GM18951 (cell line): ENCODE data around the gene GOLGA6L9.
"Not testable (repeated sequence)": the region's sequence is repeated elsewhere in the genome, so short reads cannot be mapped to it uniquely, and the experiment has no call there.

Source experiments
- POLR2A ChIP-seq: IDR thresholded peaks from 4 replicates; pipeline ENCODE4 v1.6.1; 2011; ENCODE audit warnings: mild to moderate bottlenecking; ENCODE audit not compliant: insufficient read length, insufficient read depth; ENCODE audit errors: extremely low read depth
- in situ Hi-C: fragments of 300-500 bp; cut with MboI; formaldehyde crosslinking; loops from one replicate; pipeline ENCODE4 v1.12.0; 2022; ENCODE audit warnings: low sequenced_read_pairs, mixed read lengths, inconsistent platforms; ENCODE audit not compliant: unreplicated experiment

Gene GOLGA6L9

GRCh38 chr15:82429693-82430092 lies at the start of gene GOLGA6L9:
GOLGA6L9 (plus strand) TSS chr15:82429816; CDS start chr15:82430080, 264 bp downstream.
- in situ Hi-C loops, result not testable (repeated sequence)

DNA sequence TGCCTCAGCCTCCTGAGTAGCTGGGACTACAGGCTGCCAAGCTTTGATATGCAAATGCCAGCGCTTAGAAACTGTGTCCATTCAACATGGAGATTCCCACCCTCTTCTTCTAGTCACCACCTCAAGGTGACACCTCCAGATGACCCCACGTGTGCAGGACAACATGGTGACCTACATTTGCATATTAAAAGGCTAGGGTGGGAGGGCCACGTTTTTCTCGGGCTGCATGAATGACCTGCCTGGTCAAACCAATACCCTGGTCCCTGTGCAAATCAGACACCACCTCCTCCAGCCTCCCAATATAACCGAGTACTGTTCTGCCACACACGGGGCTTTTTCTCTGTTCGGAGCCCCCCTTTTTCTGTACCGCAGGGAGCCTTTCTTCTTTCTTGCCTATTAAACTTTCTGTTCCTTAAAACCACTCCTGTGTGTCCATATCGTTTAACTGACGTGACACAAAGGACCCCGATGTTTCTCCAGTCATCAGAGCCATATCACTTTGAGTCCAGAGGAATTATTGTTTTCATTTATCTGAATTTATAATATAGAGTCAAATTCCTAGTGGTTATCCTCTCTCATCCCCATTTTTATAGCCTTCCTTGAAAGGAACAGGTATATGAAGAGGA lies 48.2 kb upstream of the GOLGA6L9 start:
- in situ Hi-C loops, result not testable (repeated sequence)

DNA sequence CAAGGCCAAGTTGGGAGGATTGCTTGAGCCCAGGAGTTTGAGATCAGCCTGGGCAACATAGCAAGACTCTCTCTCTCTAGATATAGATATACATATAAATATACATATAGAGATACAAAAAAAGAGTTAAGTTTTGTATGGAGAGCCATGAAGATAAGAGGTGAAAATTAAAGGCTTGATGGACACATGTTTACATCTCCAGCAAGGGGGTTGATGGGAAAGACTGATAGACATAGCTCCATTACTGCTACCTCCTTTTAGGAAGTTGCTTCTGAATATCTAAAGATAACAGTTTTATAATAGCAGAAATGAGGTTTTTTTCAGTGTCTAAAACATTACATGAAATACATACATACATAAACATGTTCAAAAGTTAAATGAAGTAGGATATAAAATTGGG lies 42.4 kb upstream of the GOLGA6L9 start:
- in situ Hi-C loops, result not testable (repeated sequence)

- in situ Hi-C loops, result not testable (repeated sequence)
Observed at GRCh38 chr15:82390152-82390551, 39.5 kb upstream of the GOLGA6L9 start.

GRCh38 chr15:82392077-82392476 lies 37.5 kb upstream of the GOLGA6L9 start:
- in situ Hi-C loops, result not testable (repeated sequence)

DNA sequence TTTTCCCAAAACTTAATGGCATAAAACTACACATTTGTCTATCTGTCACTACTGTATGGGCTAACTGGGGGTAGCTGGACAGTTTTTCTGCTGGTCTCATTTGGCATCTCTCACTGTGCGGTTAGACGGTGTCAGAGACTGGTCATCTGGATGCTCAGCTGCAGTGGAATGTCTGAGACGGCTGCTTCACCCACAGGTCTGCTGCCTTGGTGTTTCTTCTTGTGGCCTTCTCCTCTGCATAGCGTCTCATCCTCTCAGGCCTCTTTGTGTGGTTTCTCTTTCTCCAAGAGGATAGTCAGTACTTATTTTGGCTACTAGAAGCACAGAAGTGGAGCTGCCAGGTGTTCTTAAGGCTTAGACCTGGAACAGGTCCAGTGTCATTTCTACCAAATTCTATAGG lies 35.9 kb upstream of the GOLGA6L9 start:
- TF ChIP-seq POLR2A, result no peak
- in situ Hi-C loops, result no loop called here

DNA sequence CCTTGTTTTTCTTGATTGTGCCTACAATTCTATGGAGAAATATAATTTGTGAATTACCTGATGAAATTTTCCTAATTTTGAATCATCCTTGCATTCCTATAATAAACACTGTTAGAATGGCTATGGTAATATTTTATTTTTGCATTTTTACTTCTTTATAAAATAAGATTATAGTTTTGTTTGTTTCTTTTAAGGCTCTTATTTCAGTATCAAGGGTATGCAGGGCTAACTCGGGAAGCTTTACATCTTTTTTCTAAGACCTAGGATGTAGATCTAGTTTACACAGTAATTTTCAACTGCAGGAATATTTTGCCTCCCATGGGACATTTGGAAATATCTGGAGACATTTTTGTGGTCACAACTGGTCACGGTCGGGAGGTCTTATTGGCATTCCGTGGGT lies 33.8 kb upstream of the GOLGA6L9 start:
- in situ Hi-C loops, result not testable (repeated sequence)

DNA sequence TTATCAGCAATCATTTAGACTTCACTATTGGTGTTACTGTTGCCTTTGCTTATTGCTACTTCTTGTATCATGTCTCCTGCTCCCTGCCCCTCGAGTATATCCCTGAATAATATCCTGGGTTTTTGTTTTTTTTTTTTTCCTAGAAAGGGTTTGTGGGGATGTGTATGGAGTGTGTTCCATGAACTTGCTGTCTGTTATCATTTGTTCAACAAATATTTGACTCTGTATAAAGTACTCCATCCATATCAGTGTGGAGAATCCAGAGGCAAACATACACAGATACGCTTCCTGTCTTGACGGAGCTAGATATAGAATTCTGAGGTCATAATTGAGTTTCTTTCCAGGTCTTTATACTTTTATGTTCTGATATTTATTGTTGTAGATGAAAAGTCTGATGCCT lies 31.8 kb upstream of the GOLGA6L9 start:
- no peak for TF ChIP-seq POLR2A
- in situ Hi-C loops, result no loop called here

DNA sequence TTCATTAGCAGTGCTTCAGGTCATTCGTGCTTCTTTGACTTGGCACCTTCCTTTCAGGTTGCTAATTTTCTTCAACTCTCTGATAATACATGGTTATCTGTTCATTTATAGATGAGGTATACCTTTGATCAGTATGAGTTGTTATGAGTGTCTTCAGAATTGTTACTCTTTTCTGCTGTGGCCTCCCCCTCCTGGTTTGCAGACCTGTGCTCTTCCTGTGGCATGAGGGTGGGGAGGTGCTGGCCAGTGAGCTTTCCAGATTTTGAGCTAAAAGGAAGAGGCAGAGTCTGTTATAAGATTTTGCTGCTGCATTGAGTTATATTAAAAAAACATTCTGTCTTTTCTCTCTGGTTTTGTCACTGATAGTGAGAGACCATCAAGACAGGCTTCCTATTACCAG lies 30.8 kb upstream of the GOLGA6L9 start:
- TF ChIP-seq POLR2A, result no peak
- in situ Hi-C loops, result no loop called here

DNA sequence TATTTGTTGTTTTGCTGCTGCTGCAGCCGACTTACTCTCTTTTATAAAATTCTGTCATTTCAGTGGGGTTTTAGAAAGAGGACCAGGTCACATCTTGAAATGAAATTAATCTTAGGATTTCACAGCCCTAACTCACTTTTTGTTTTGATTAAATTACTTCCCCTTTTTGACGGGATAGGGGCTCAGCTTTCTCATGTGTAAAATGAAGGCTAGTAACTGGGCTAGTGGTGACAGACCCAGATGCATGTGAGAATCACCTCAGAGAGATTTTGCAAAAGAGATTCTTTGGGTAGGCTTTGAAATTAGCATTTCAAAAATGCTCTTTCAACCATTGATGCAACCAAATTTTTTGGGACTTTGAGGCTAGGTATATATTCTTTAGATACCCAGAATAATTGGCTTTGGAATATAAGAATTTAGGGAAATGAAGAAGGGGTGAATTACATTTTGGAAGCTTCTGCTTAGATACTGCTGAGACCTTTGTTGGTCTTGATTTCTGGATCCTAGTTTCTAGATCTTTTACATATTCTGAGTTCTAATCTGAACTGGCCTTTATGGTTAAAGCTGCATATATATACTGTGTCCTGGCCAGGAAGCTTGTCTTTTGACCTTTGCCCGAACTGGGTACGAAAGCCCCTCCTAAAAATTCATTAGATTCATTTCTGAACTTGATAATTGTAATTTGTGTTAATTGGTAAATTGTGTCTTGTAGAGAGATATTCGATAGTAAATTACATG lies 30.1 kb upstream of the GOLGA6L9 start:
- in situ Hi-C loops, result not testable (repeated sequence)

DNA sequence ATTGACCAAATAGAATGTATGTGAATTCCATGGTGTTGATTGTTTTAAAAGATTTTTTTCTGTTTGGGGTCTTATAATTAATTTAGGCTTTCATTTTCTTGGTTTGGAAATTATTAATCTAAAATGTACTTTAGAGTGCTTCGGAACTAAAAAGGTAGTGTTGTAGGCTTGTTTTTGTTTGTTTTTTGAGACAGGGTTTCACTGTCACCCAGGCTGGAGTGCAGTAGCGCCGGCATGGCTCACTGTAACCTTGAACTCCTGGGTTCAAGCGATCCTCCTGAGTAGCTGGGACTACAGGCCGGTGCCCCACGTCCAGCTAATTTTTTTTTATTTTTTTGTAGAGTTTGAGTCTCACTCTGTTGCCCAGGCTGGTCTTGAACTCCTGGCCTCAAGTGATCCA lies 27.7 kb upstream of the GOLGA6L9 start:
- in situ Hi-C loops, result not testable (repeated sequence)

DNA sequence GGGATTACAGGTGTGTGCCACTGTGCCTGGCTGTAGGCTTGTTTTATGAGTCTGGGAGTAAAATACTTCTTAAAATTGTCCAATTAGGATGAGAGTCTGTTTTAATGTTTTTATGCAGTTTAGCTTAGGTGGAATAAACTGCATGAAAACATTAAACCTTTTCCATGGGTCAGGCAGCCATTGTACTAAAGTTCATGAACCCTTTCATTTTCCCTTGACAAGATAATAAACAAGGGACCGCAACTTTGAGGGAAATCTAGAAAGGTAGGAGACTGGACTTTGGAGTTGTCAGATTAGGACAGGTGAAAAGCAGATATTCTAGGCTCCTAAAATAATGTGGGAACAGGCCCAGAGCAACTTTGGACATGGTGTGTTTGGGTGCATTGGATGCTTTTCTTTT lies 27.3 kb upstream of the GOLGA6L9 start:
- in situ Hi-C loops, result not testable (repeated sequence)

- in situ Hi-C loops, result not testable (repeated sequence)
Observed at GRCh38 chr15:82406211-82406610, 23.4 kb upstream of the GOLGA6L9 start.

DNA sequence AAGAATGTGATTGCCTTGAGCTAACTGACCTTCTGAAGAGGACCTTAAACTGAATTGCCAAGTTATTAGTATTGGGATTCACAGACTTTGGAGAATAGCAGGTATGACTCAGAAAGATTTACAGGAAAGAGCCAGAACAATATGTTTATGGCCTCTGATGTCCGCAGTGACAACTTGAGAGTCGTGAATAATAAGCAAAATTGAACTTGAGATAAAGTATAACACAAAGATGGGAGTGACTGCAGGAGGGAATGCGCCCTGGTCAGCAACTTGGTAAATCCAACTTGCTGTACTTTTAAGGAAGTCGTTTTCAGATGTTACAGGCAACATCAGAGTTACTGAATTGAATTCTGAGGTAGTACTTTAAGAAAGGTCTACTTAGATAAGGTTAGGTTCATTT lies 19.3 kb upstream of the GOLGA6L9 start:
- in situ Hi-C loops, result not testable (repeated sequence)

DNA sequence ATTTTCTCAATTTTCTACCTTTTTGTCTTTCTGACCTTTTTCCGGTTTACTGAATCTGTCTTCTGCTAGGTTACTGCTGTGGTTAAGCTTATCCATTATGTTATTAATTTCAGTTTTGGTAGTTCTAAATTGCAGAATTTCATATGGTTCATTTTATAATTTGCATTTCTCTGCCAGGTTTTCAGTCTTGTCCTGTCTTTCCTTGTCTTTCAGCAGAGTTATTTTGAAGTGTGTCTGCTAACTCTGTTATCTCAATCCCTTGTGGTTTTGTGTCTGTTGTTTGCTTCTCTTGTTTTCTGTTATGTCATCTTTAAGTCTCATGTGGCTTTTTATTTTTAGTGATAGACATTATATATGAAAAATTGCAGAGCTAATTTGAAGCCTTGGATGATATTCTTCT lies 18.0 kb upstream of the GOLGA6L9 start:
- in situ Hi-C loops, result not testable (repeated sequence)

DNA sequence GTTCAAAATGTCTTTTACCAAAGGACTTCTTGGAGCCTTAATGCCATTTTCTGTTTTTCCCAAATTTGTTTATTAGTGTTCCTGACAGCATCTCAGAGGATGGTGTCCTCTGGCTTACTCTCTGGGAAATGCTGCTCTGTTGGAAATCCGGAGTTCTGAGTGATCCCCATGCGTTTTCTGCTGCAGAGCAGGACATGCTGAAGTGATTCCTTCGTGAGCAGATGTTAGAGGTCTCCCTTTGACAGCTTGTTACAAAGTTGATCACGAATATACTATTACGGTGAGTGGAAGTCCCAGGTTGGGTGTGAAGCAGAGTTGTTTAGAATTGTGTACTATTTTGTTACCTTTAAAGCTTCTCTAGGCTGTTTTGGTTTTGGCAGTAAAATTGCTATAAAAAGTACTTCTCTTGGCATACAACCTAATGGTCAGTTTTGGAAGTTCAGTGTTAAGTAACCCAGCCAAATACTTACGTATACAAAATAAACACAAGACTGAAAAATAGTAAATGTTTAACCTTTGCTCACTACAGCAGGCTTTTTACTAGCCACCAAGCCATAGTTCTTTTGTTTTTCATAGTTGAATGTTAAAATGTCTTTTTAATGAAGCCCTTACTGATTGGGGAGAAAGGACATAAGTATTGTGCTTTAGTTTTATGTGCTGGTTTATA lies 15.0 kb upstream of the GOLGA6L9 start:
- in situ Hi-C loops, result not testable (repeated sequence)

- in situ Hi-C loops, result not testable (repeated sequence)
Observed at GRCh38 chr15:82420516-82420915, 9.1 kb upstream of the GOLGA6L9 start.

- in situ Hi-C loops, result not testable (repeated sequence)
Observed at GRCh38 chr15:82420966-82421365, 8.7 kb upstream of the GOLGA6L9 start.

- in situ Hi-C loops, result not testable (repeated sequence)
Observed at GRCh38 chr15:82427117-82427516, 2.5 kb upstream of the GOLGA6L9 start.

- in situ Hi-C loops, result not testable (repeated sequence)
Observed at GRCh38 chr15:82445420-82445819, 15.8 kb downstream of the GOLGA6L9 start.
